Measurements from ENCODE around the gene ACP4. TPM values are rescaled to one million over a fixed set of nuclear protein-coding genes. Genes with fewer than 3 reads are reported as not detected.
"Not testable (repeated sequence)": the region's sequence is repeated elsewhere in the genome, so short reads cannot be mapped to it uniquely, and the experiment has no call there.

ACP4 gene, protein sequence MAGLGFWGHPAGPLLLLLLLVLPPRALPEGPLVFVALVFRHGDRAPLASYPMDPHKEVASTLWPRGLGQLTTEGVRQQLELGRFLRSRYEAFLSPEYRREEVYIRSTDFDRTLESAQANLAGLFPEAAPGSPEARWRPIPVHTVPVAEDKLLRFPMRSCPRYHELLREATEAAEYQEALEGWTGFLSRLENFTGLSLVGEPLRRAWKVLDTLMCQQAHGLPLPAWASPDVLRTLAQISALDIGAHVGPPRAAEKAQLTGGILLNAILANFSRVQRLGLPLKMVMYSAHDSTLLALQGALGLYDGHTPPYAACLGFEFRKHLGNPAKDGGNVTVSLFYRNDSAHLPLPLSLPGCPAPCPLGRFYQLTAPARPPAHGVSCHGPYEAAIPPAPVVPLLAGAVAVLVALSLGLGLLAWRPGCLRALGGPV
- total RNA-seq = under 1 TPM in 1 of 6 experiments, not detected in 5; 0.37 TPM
- long read RNA-seq = 0 reads

DNA sequence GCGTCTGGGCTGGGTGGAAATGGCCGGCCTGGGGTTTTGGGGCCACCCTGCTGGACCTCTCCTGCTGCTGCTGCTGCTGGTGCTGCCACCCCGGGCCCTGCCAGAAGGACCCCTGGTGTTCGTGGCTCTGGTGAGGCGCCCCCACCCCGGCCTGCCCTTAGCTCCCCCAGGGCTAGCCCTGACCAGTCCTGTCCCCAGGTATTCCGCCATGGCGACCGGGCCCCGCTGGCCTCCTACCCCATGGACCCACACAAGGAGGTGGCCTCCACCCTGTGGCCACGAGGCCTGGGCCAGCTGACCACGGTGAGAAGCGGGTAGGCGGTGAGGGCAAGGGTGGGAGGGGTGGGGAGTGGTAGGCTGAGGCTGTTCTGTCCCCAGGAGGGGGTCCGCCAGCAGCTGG is at the start of gene ACP4:
TSS of gene ACP4 (plus strand) at position 20 of the 400 bp plus-strand sequence. CDS start at position 20, 0 bp downstream.
- no peak within 1 kb of the TSS for H3K27ac ChIP-seq
- ATAC-seq (no peak), DNase-seq (no peak)
- H3K36me3 ChIP-seq = no peaks in the 10 kb centered on the region
- no peaks in the 10 kb centered on the region for H3K4me1 ChIP-seq
- no peaks in the 10 kb centered on the region for H3K9me3 ChIP-seq
- no peaks in the 10 kb centered on the region for H3K27me3 ChIP-seq
- 88% methylated on average over 5 of the region's 15 CpGs for WGBS (ENCODE audit: insufficient coverage, low coverage, low lambda C conversion rate, missing lambda C conversion rate)
- intact Hi-C loops (cut with DNase I) = no loop called here
- no peak within 1 kb of the TSS for H3K4me3 ChIP-seq
- TF ChIP-seq POLR2A (IDR thresholded peaks at IDR 0.05) = no peak

GRCh38 chr19:50741179-50741933 is 48.9 kb upstream of the ACP4 start:
- WGBS (ENCODE audit: insufficient coverage, low coverage, low lambda C conversion rate, missing lambda C conversion rate) = 43% methylated on average over 16 of the region's 18 CpGs
- Histone ChIP-seq H3K36me3 (no peaks in the 10 kb centered on the region), H3K4me1 (no peaks in the 10 kb centered on the region), H3K27me3 (no peaks in the 10 kb centered on the region), H3K9me3 (no peaks in the 10 kb centered on the region), H3K27ac (no peak overlapping the region), H3K4me3 (no peak overlapping the region)
- ATAC-seq (peak in 1 of 4 donors; percentile 21), DNase-seq (no peak)
- TF ChIP-seq CTCF (IDR thresholded peaks at IDR 0.05) = no peak
- TF ChIP-seq POLR2A (IDR thresholded peaks at IDR 0.05) = no peak
- intact Hi-C loops (cut with DNase I) = no loop called here

DNA sequence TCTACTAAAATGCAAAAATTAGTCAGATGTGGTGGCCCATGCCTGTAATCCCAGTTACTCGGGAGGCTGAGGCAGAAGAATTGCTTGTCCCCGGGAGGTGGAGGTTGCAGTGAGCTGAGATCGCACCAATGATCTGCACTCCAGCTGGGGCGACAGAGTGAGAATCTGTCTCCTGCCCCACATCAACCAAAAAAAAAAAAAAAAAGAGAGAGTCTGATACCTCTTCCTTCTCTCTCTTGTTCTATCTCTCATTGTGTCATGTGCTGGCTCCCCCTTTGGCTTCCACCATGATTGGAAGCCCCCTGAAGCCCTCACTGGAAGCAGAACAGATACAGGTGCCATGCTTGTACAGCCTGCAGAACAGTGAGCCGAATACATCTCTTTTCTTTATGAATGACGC is 46.7 kb upstream of the ACP4 start:
- H3K4me3 ChIP-seq = no peak overlapping the region
- H3K9me3 ChIP-seq = no peaks in the 10 kb centered on the region
- H3K36me3 ChIP-seq = no peaks in the 10 kb centered on the region
- no peaks in the 10 kb centered on the region for H3K27me3 ChIP-seq
- TF ChIP-seq CTCF (IDR thresholded peaks at IDR 0.05) = no peak
- TF ChIP-seq POLR2A (IDR thresholded peaks at IDR 0.05) = no peak
- DNase-seq (no peak), ATAC-seq (no peak)
- intact Hi-C loops (cut with DNase I) = no loop called here
- H3K4me1 ChIP-seq = no peaks in the 10 kb centered on the region
- WGBS (ENCODE audit: insufficient coverage, low coverage, low lambda C conversion rate, missing lambda C conversion rate) = 58% methylated on average over 4 of the region's 6 CpGs
- no peak overlapping the region for H3K27ac ChIP-seq

DNA sequence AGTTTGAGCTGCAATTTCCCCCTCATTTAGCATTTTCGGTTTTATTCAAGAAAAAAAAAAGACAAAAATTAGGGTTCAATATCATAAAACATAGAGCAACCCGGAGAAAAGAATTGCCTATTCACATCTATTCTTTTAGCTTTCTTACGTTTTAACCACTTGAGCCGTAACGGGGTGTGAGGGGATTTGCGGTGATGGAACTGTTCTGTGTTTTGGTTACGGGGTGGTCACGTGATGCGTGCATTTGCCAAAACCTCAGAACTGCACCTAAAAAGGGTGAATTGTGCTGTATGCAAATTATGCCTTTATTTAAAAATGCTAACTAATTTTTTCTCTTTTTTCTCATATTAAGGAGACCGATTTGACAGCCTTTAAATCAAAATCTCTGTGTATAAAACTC is 45.0 kb upstream of the ACP4 start:
- 53% methylated on average over 10 of the region's 10 CpGs for WGBS (ENCODE audit: insufficient coverage, low coverage, low lambda C conversion rate, missing lambda C conversion rate)
- Histone ChIP-seq H3K9me3 (no peaks in the 10 kb centered on the region), H3K27ac (no peak overlapping the region), H3K4me1 (no peaks in the 10 kb centered on the region), H3K36me3 (no peaks in the 10 kb centered on the region), H3K27me3 (no peaks in the 10 kb centered on the region), H3K4me3 (no peak overlapping the region)
- TF ChIP-seq CTCF (IDR thresholded peaks at IDR 0.05) (no peak), POLR2A (IDR thresholded peaks at IDR 0.05) (no peak)
- intact Hi-C loops (cut with DNase I) = no loop called here
- DNase-seq (no peak), ATAC-seq (no peak)

DNA sequence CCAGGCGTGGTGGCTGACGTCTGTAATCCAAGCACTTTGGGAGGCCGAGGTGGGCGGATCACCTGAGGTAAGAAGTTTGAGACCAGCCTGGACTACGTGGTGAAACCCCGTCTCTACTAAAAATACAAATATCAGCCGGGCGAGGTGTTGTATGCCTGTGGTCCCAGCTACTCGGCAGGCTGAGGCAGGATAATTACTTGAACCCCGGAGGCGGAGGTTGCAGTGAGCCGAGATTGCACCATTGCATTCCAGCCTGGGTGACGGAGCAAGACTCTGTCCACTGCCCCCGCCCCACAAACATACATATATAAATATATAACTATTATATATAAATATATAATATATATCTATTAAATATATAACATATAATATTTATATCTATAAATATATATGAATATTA is 43.1 kb upstream of the ACP4 start:
- H3K36me3 ChIP-seq; intact Hi-C loops (cut with DNase I): not testable (repeated sequence)
- whole genome bisulfite sequencing (ENCODE audit: insufficient coverage, low coverage, low lambda C conversion rate, missing lambda C conversion rate) = 80% methylated on average over 6 of the region's 14 CpGs

More for the DNA sequence above, 43.1 kb upstream of the ACP4 start:
- DNase-seq, H3K27me3 ChIP-seq, H3K9me3 ChIP-seq, H3K27ac ChIP-seq, H3K4me1 ChIP-seq, ATAC-seq, H3K4me3 ChIP-seq: not testable (repeated sequence)
